ENCODE measurements around the gene MXD3. TPM values are rescaled to one million over a fixed set of nuclear protein-coding genes. Genes with fewer than 3 reads are reported as not detected.

The MXD3 gene
- total and polyA plus RNA-seq, 2 of the 4 experiments (the other 2 are of a cell fraction), result 7.3 to 12.9 TPM

DNA sequence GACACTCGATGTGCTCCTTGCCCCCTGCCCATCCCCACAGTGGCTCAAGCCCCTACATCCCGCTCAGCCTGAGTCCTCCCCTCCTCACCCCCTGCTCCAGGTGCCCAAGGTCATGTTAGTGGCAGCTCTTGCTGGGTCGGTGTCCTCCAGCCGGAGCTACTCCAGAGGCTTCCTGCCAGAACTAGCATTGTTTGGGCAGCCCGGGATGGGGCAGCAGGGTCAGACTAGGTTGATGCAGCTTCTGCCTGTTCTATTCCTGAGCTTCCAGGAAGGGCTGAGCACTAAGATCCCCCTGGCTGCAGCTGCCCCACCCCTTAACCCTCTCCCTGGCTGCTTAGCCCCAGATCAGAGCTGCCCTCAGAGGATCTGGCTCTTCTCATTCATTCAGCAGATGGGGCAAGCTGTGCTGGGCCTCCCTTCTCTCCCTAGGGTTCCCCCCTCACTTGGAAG lies 46.7 kb upstream of the MXD3 start:
- dilution Hi-C loops (cut with HindIII; ENCODE audit: low sequenced_read_pairs, unreplicated experiment), result no loop called here
- H3K23ac ChIP-seq (ENCODE audit: low read depth, low read length), result no peak overlapping the region
- no peak overlapping the region for H4K91ac ChIP-seq (ENCODE audit: insufficient read depth, low read depth, low read length)
- H3K36me3 ChIP-seq (ENCODE audit: control insufficient read depth, insufficient read depth, low read length), result no peaks in the 10 kb centered on the region
- DNase-seq (no peak), ATAC-seq (ENCODE audit: low read depth) (no peak)
- H2AK5ac ChIP-seq (ENCODE audit: low read depth, low read length), result no peak overlapping the region
- peaks cover 26% of the 10 kb centered on the region for H3K27me3 ChIP-seq (ENCODE audit: control insufficient read depth, insufficient read depth, low read length)
- no TSS peak for BruUV-seq (replicated peaks)
- no peak overlapping the region for H2AK9ac ChIP-seq (replicated peaks; ENCODE audit: low read depth, low read length, poor library complexity)
- H3K4me2 ChIP-seq (ENCODE audit: low read depth, low read length), result no peak overlapping the region
- TF ChIP-seq, protein P1, sequence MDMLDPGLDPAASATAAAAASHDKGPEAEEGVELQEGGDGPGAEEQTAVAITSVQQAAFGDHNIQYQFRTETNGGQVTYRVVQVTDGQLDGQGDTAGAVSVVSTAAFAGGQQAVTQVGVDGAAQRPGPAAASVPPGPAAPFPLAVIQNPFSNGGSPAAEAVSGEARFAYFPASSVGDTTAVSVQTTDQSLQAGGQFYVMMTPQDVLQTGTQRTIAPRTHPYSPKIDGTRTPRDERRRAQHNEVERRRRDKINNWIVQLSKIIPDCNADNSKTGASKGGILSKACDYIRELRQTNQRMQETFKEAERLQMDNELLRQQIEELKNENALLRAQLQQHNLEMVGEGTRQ (IDR thresholded peaks at IDR 0.05; ENCODE audit: low read depth, low read length), result no peak
- no peak for TF ChIP-seq RFX5 (IDR thresholded peaks at IDR 0.05; ENCODE audit: low read depth, low read length)
- TF ChIP-seq RCOR1 (IDR thresholded peaks at IDR 0.05; ENCODE audit: insufficient replicate concordance, low read length), result no peak
- TF ChIP-seq MAZ (IDR thresholded peaks at IDR 0.05; ENCODE audit: borderline replicate concordance, low read depth, low read length), result no peak
- no peak for TF ChIP-seq CHD1 (IDR thresholded peaks at IDR 0.05; ENCODE audit: low read depth, low read length)
- no peak for TF ChIP-seq NFE2L2 (IDR thresholded peaks at IDR 0.05; ENCODE audit: low read depth, low read length)
- no peak for TF ChIP-seq BHLHE40 (IDR thresholded peaks at IDR 0.05; ENCODE audit: low read depth, low read length)
- TF ChIP-seq MXI1 (IDR thresholded peaks at IDR 0.05; ENCODE audit: borderline replicate concordance, low read depth, low read length), result no peak
- TF ChIP-seq CEBPB (IDR thresholded peaks at IDR 0.05; ENCODE audit: low read depth, low read length), result no peak
- TF ChIP-seq, protein P2, sequence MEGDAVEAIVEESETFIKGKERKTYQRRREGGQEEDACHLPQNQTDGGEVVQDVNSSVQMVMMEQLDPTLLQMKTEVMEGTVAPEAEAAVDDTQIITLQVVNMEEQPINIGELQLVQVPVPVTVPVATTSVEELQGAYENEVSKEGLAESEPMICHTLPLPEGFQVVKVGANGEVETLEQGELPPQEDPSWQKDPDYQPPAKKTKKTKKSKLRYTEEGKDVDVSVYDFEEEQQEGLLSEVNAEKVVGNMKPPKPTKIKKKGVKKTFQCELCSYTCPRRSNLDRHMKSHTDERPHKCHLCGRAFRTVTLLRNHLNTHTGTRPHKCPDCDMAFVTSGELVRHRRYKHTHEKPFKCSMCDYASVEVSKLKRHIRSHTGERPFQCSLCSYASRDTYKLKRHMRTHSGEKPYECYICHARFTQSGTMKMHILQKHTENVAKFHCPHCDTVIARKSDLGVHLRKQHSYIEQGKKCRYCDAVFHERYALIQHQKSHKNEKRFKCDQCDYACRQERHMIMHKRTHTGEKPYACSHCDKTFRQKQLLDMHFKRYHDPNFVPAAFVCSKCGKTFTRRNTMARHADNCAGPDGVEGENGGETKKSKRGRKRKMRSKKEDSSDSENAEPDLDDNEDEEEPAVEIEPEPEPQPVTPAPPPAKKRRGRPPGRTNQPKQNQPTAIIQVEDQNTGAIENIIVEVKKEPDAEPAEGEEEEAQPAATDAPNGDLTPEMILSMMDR (conservative IDR thresholded peaks at IDR 0.05; ENCODE audit: low read depth, low read length), result no peak
- TF ChIP-seq ELK1 (IDR thresholded peaks at IDR 0.05; ENCODE audit: borderline replicate concordance, low read depth, low read length), result no peak
- H4K20me1 ChIP-seq (ENCODE audit: insufficient read depth, low read length), result no peaks in the 10 kb centered on the region
- in situ Hi-C loops (cut with MboI; ENCODE audit: low sequenced_read_pairs), result no loop called here
- H3K9me3 ChIP-seq (ENCODE audit: control insufficient read depth, insufficient read depth, low read length), result peaks cover 2% of the 10 kb centered on the region; the same call in 1 of the 2 replicates
- H3K14ac ChIP-seq (replicated peaks; ENCODE audit: low read depth, low read length), result no peak overlapping the region
- H3K27ac ChIP-seq (ENCODE audit: insufficient read depth, low read length), result no peak overlapping the region
- no peak overlapping the region for H2BK15ac ChIP-seq (ENCODE audit: low read depth, low read length)
- no peak overlapping the region for H2AFZ ChIP-seq (replicated peaks; ENCODE audit: low read length, poor library complexity)
- H4K8ac ChIP-seq (ENCODE audit: low read depth in 2 of 2, low read length in 2 of 2), result no peak overlapping the region
- CTCF ChIA-PET, result interaction anchor here (0.5 to 1.5 kb wide), 2 partner anchors 12 to 145 kb away, joined by 3 to 6 read pairs; no protein-coding TSS in a partner anchor
- POLR2A ChIA-PET (ENCODE audit: unreplicated experiment), result no interaction called here
- H3K79me1 ChIP-seq (ENCODE audit: low read depth in 1 of 2, low read length in 2 of 2), result no peaks in the 10 kb centered on the region
- H3K4ac ChIP-seq (ENCODE audit: low read depth, low read length), result no peak overlapping the region
- no peak overlapping the region for H3K18ac ChIP-seq (ENCODE audit: low read depth, low read length)
- H4K5ac ChIP-seq (ENCODE audit: low read depth, low read length), result no peak overlapping the region
- H3K4me3 ChIP-seq (ENCODE audit: insufficient read depth, low read depth, low read length), result no peak overlapping the region
- H2BK5ac ChIP-seq (ENCODE audit: low read depth, low read length, poor library complexity, severe bottlenecking), result no peak overlapping the region
- H2BK20ac ChIP-seq (ENCODE audit: low read depth, low read length), result no peak overlapping the region
- no peak overlapping the region for H3K9ac ChIP-seq (ENCODE audit: low read depth, low read length)
- 57% methylated on average over 3 of the region's 5 CpGs; no CpG with 5 or more reads in 1 of the 2 experiments for WGBS, 2 experiments (ENCODE audit: extremely low coverage in 2 of 2, insufficient read length in 1 of 2)
- intact Hi-C loops (cut with micrococcal nuclease), result no loop called here
- H3K9me1 ChIP-seq (ENCODE audit: insufficient read depth, low read length), result no peaks in the 10 kb centered on the region
- H3K4me1 ChIP-seq (ENCODE audit: control insufficient read depth, insufficient read depth, low read length), result no peaks in the 10 kb centered on the region
- no peak overlapping the region for H3K56ac ChIP-seq (ENCODE audit: extremely low read depth, insufficient read depth, low read length)
- H2BK120ac ChIP-seq (ENCODE audit: low read depth, low read length), result no peak overlapping the region
